MM.1S (cell line): ENCODE results near the gene CT47C1.

Experiments used
- CTCF ChIP-seq: fragments of 300-600 bp; sonication (generic); IDR thresholded peaks from 2 replicates; pipeline ENCODE4 v1.5.1; 2016; ENCODE audit warnings: antibody characterized with exemption, low read length, mixed read lengths
- EZH2phosphoT487 ChIP-seq: fragments of 300-600 bp; sonication (generic); IDR thresholded peaks from 2 replicates; pipeline ENCODE4 v1.6.1; 2018; ENCODE audit warnings: antibody characterized with exemption, low read length

- TF ChIP-seq CTCF (no peak), EZH2phosphoT487 (no peak)
Observed at GRCh38 chrX:119069128-119069527, 3.7 kb upstream of the CT47C1 start.
